Loucy (cell line): Measurements from ENCODE around the gene GAPVD1.

Source experiments
- EZH2phosphoT487 ChIP-seq: fragments of 200-600 bp; IDR thresholded peaks from 2 replicates; pipeline ENCODE4 v1.6.1; 2018; ENCODE audit warnings: antibody characterized with exemption, mild to moderate bottlenecking, moderate library complexity, borderline replicate concordance
- TF ChIP-seq, protein P1 (sequence below): fragments of 200-600 bp; sonication (generic); conservative IDR thresholded peaks from 2 replicates; pipeline ENCODE4 v1.5.1; 2014; ENCODE audit warnings: mild to moderate bottlenecking, antibody characterized with exemption, low read length

DNA sequence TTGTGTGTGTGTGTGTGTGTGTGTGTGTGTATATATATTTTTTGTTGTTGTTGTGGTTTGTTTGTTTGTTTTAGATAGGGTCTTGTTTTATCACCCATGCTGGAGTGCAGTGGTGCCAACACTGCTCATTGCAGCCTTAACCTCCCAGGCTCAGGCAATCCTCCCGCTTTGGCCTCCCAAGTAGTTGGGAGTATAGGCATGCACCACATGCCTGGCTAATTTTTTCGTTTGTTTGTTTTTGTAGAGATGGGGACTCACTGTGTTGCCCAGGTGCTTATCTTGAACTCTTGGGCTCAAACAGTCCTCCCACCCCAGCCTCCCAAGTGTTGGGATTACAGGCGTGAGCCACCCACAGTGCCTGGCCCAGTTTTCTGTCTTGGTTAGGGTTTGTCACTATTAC lies 77.3 kb downstream of the GAPVD1 start:
- TF ChIP-seq, protein P1, sequence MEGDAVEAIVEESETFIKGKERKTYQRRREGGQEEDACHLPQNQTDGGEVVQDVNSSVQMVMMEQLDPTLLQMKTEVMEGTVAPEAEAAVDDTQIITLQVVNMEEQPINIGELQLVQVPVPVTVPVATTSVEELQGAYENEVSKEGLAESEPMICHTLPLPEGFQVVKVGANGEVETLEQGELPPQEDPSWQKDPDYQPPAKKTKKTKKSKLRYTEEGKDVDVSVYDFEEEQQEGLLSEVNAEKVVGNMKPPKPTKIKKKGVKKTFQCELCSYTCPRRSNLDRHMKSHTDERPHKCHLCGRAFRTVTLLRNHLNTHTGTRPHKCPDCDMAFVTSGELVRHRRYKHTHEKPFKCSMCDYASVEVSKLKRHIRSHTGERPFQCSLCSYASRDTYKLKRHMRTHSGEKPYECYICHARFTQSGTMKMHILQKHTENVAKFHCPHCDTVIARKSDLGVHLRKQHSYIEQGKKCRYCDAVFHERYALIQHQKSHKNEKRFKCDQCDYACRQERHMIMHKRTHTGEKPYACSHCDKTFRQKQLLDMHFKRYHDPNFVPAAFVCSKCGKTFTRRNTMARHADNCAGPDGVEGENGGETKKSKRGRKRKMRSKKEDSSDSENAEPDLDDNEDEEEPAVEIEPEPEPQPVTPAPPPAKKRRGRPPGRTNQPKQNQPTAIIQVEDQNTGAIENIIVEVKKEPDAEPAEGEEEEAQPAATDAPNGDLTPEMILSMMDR = no peak
- no peak for TF ChIP-seq EZH2phosphoT487
